NCI-H2227 (cell line): ENCODE results near the gene C1orf21.

ENCODE experiments used
- DNase-seq: peaks from one replicate; lab custom pipeline; 2025; ENCODE audit not compliant: unreplicated experiment; lab: John Stamatoyannopoulos, UW

Gene C1orf21

GRCh38 chr1:184385865-184386311, 941 bp upstream of the C1orf21 start:
- DNase-seq: no peak

GRCh38 chr1:184387069-184387475, 243 bp downstream of the C1orf21 start:
- no peak for DNase-seq

GRCh38 chr1:184387476-184388318, 868 bp downstream of the C1orf21 start:
- DNase-seq: peak; percentile 65

- no peak for DNase-seq
Measured at GRCh38 chr1:184388319-184388889, 1.6 kb downstream of the C1orf21 start.

GRCh38 chr1:184388971-184389370, 2.1 kb downstream of the C1orf21 start:
- no peak for DNase-seq

- DNase-seq: no peak
Measured at GRCh38 chr1:184389446-184389845, 2.6 kb downstream of the C1orf21 start.

- no peak for DNase-seq
Measured at GRCh38 chr1:184390889-184391288, 4.1 kb downstream of the C1orf21 start.

GRCh38 chr1:184392067-184392466, 5.2 kb downstream of the C1orf21 start:
- no peak for DNase-seq

- DNase-seq: no peak
Measured at GRCh38 chr1:184392779-184393522, 6.1 kb downstream of the C1orf21 start.

- DNase-seq: no peak
Measured at GRCh38 chr1:184393962-184394361, 7.1 kb downstream of the C1orf21 start.

GRCh38 chr1:184395370-184395769, 8.5 kb downstream of the C1orf21 start:
- DNase-seq: no peak

- no peak for DNase-seq
Measured at GRCh38 chr1:184395937-184396480, 9.2 kb downstream of the C1orf21 start.

- no peak for DNase-seq
Measured at GRCh38 chr1:184399192-184399847, 12.5 kb downstream of the C1orf21 start.

- no peak for DNase-seq
Measured at GRCh38 chr1:184403961-184404726, 17.3 kb downstream of the C1orf21 start.

- DNase-seq: no peak
Measured at GRCh38 chr1:184404727-184405027, 17.8 kb downstream of the C1orf21 start.

- DNase-seq: no peak
Measured at GRCh38 chr1:184405094-184405800, 18.4 kb downstream of the C1orf21 start.

GRCh38 chr1:184405801-184406142, 18.9 kb downstream of the C1orf21 start:
- no peak for DNase-seq

GRCh38 chr1:184406479-184406878, 19.6 kb downstream of the C1orf21 start:
- peak; percentile 31 for DNase-seq

GRCh38 chr1:184407816-184408510, 21.1 kb downstream of the C1orf21 start:
- no peak for DNase-seq
